HEK293 (cell line): ENCODE data around the gene TAAR5.
A peak's percentile ranks its signal among the peaks of the same experiment; 100 is the strongest.
"Not testable (repeated sequence)": the region's sequence is repeated elsewhere in the genome, so short reads cannot be mapped to it uniquely, and the experiment has no call there.

Experiments
- CTCF ChIA-PET: fragments of 350-600 bp; formaldehyde crosslinking; extraction: SDS; loops from one replicate; lab custom pipeline; 2021; ENCODE audit warnings: antibody characterized with exemption; lab: Yijun Ruan, JAX
- POLR2A ChIA-PET: fragments of 300-600 bp; formaldehyde crosslinking; extraction: SDS; loops from one replicate; lab custom pipeline; 2020; ENCODE audit warnings: antibody characterized with exemption, inconsistent platforms; lab: Yijun Ruan, JAX
- H3K27ac ChIP-seq: fragments of 200-500 bp; sonication (Bioruptor generic); 2 replicates; pipeline ENCODE4 v1.5.1; 2014; ENCODE audit warnings: low read depth, low read length, control low read depth, inconsistent platforms; ENCODE audit errors: extremely low read depth
- H3K36me3 ChIP-seq, 2 experiments: fragments of 200-500 bp in 1 of 2; sonication (Bioruptor generic) in 1 of 2; 1 replicate in 1 of 2; 2 replicates in 1 of 2; pipeline ENCODE4 v1.5.1; 2014 to 2017; ENCODE audit warnings: inconsistent platforms in 2 of 2, low read length in 2 of 2; ENCODE audit not compliant: control insufficient read depth in 2 of 2, insufficient read depth in 1 of 2
- H3K4me1 ChIP-seq: fragments of 200-500 bp; sonication (Bioruptor generic); 2 replicates; pipeline ENCODE4 v1.5.1; 2014; ENCODE audit warnings: mild to moderate bottlenecking, low read length, inconsistent platforms; ENCODE audit not compliant: control insufficient read depth, insufficient read depth
- H3K4me3 ChIP-seq: 2 replicates; pipeline ENCODE4 v1.5.1; 2011; ENCODE audit warnings: low read depth, mild to moderate bottlenecking, control low read depth, low read length, moderate library complexity
- H3K9me3 ChIP-seq: fragments of 200-500 bp; sonication (Bioruptor generic); 2 replicates; pipeline ENCODE4 v1.5.1; 2014; ENCODE audit warnings: low read depth, low read length, inconsistent platforms; ENCODE audit not compliant: control insufficient read depth, insufficient read depth
- EGR2 ChIP-seq: fragments of 450-650 bp; formaldehyde crosslinking; IDR thresholded peaks from 2 replicates; pipeline ENCODE4 v1.5.1; 2016; ENCODE audit warnings: low read depth, missing biosample characterization, missing genetic modification characterization
- GFI1B ChIP-seq: fragments of 450-650 bp; formaldehyde crosslinking; IDR thresholded peaks from 2 replicates; pipeline ENCODE4 v1.5.1; 2016; ENCODE audit warnings: missing biosample characterization, missing genetic modification characterization
- SETDB1 ChIP-seq: IDR thresholded peaks from one replicate; pipeline ENCODE4 v1.6.1; 2017; ENCODE audit warnings: mild to moderate bottlenecking, low read length, moderate library complexity, mixed read lengths; ENCODE audit not compliant: insufficient read length
- ZFHX2 ChIP-seq: fragments of 450-650 bp; formaldehyde crosslinking; conservative IDR thresholded peaks from 2 replicates; pipeline ENCODE4 v1.5.1; 2016; ENCODE audit warnings: missing biosample characterization, missing genetic modification characterization
- ZNF335 ChIP-seq: fragments of 450-650 bp; formaldehyde crosslinking; conservative IDR thresholded peaks from 2 replicates; pipeline ENCODE4 v1.5.1; 2016; ENCODE audit warnings: missing biosample characterization, missing genetic modification characterization
- ZNF529 ChIP-seq: fragments of 450-650 bp; formaldehyde crosslinking; IDR thresholded peaks from 2 replicates; pipeline ENCODE4 v1.5.1; 2017; ENCODE audit warnings: missing genetic modification characterization, missing biosample characterization; ENCODE audit not compliant: insufficient replicate concordance
- ZNF792 ChIP-seq: fragments of 450-650 bp; formaldehyde crosslinking; IDR thresholded peaks from 2 replicates; pipeline ENCODE4 v1.5.1; 2016; ENCODE audit warnings: missing biosample characterization, missing genetic modification characterization
- TF ChIP-seq, protein P1 (sequence below): fragments of 450-650 bp; formaldehyde crosslinking; IDR thresholded peaks from 2 replicates; pipeline ENCODE4 v1.5.1; 2016; ENCODE audit warnings: missing biosample characterization, missing genetic modification characterization
- TF ChIP-seq, protein P2 (sequence below): fragments of 450-650 bp; formaldehyde crosslinking; IDR thresholded peaks from 2 replicates; pipeline ENCODE4 v1.5.1; 2016; ENCODE audit warnings: missing biosample characterization, missing genetic modification characterization
- TF ChIP-seq, protein P3 (sequence below): fragments of 450-650 bp; formaldehyde crosslinking; IDR thresholded peaks from 2 replicates; pipeline ENCODE4 v1.5.1; 2016; ENCODE audit warnings: missing biosample characterization, missing genetic modification characterization

TAAR5 gene, protein sequence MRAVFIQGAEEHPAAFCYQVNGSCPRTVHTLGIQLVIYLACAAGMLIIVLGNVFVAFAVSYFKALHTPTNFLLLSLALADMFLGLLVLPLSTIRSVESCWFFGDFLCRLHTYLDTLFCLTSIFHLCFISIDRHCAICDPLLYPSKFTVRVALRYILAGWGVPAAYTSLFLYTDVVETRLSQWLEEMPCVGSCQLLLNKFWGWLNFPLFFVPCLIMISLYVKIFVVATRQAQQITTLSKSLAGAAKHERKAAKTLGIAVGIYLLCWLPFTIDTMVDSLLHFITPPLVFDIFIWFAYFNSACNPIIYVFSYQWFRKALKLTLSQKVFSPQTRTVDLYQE

DNA sequence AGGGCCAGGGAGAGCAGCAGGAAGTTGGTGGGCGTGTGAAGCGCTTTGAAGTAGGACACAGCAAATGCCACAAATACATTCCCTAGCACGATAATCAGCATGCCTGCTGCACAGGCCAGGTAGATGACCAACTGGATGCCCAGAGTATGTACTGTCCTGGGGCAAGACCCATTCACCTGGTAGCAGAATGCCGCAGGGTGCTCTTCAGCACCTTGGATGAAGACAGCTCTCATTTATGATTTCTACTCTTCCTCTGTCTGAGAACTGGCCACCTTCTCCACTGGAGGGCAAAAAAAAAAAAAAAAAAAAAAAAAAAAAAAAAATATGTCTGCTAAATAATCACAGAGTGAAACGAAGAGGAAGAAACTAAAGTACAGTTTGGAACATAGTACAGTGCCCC is at the start of gene TAAR5:
TSS of gene TAAR5 (minus strand) at position 288 of the 400 bp plus-strand sequence. CDS start at position 233, 55 bp downstream.
- Histone ChIP-seq H3K4me1 (no peaks in the 10 kb centered on the region), H3K4me3 (no peak within 1 kb of the TSS)
- ChIA-PET POLR2A (no interaction called here), CTCF (interaction anchor here (0.6 to 1.3 kb wide), 3 partner anchors 9 to 310 kb away, joined by 3 to 4 read pairs (median 3); no protein-coding TSS in a partner anchor)
- TF ChIP-seq, protein P1, sequence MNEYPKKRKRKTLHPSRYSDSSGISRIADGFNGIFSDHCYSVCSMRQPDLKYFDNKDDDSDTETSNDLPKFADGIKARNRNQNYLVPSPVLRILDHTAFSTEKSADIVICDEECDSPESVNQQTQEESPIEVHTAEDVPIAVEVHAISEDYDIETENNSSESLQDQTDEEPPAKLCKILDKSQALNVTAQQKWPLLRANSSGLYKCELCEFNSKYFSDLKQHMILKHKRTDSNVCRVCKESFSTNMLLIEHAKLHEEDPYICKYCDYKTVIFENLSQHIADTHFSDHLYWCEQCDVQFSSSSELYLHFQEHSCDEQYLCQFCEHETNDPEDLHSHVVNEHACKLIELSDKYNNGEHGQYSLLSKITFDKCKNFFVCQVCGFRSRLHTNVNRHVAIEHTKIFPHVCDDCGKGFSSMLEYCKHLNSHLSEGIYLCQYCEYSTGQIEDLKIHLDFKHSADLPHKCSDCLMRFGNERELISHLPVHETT, result no peak
- TF ChIP-seq, protein P2, sequence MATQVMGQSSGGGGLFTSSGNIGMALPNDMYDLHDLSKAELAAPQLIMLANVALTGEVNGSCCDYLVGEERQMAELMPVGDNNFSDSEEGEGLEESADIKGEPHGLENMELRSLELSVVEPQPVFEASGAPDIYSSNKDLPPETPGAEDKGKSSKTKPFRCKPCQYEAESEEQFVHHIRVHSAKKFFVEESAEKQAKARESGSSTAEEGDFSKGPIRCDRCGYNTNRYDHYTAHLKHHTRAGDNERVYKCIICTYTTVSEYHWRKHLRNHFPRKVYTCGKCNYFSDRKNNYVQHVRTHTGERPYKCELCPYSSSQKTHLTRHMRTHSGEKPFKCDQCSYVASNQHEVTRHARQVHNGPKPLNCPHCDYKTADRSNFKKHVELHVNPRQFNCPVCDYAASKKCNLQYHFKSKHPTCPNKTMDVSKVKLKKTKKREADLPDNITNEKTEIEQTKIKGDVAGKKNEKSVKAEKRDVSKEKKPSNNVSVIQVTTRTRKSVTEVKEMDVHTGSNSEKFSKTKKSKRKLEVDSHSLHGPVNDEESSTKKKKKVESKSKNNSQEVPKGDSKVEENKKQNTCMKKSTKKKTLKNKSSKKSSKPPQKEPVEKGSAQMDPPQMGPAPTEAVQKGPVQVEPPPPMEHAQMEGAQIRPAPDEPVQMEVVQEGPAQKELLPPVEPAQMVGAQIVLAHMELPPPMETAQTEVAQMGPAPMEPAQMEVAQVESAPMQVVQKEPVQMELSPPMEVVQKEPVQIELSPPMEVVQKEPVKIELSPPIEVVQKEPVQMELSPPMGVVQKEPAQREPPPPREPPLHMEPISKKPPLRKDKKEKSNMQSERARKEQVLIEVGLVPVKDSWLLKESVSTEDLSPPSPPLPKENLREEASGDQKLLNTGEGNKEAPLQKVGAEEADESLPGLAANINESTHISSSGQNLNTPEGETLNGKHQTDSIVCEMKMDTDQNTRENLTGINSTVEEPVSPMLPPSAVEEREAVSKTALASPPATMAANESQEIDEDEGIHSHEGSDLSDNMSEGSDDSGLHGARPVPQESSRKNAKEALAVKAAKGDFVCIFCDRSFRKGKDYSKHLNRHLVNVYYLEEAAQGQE (tag by site-specific recombination), result peak; percentile 73
- TF ChIP-seq, all 188 proteins: peak for 1
- H3K9me3 ChIP-seq, result no peaks in the 10 kb centered on the region
- H3K36me3 ChIP-seq, result no peaks in the 10 kb centered on the region
- no peak within 1 kb of the TSS for H3K27ac ChIP-seq

DNA sequence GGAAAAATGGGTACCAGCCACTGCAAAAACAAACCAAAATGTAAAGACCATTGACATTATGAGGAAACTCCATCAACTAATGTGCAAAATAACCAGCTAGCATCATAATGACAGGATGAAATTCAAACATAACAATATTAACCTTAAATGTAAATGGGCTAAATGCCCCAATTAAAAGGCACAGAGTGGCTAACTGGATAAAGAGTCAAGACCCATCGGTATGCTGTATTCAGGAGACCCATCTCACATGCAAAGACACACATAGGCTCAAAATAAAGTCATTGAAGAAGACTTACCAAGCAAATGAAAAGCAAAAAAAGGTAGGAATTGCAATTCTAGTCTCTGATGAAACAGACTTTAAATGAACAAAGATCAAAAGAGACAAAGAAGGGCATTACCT is 47.6 kb upstream of the TAAR5 start:
- H3K9me3 ChIP-seq, H3K4me3 ChIP-seq, H3K27ac ChIP-seq, H3K36me3 ChIP-seq, H3K4me1 ChIP-seq, POLR2A ChIA-PET: not testable (repeated sequence)
- TF ChIP-seq SETDB1 (peak; percentile 70), ZNF529 (tag by site-specific recombination) (peak; percentile 76)
- CTCF ChIA-PET, result interaction anchor here (0.6 kb wide), 1 partner anchor 14 kb away, joined by 3 read pairs; no protein-coding TSS in a partner anchor

DNA sequence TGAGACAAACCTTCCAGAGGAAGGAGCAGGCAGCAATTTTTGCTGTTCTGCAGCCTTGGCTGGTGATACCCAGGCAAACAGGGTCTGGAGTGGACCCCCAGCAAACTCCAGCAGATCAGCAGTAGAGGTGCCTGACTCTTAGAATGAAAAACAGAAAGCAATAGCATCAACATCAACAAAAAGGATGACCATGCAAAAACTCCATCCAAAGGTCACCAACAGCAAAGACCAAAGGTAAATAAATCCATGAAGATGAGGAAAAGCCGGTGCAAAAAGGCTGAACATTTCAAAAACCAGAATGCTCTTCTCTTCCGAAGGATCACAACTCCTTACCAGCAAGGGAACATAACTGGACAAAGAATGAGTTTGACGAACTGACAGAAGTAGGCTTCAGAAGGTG is 46.4 kb upstream of the TAAR5 start:
- not testable (repeated sequence) for H3K36me3 ChIP-seq, H3K9me3 ChIP-seq, H3K4me1 ChIP-seq, H3K4me3 ChIP-seq, H3K27ac ChIP-seq
- POLR2A ChIA-PET, result interaction anchor here (1.2 kb wide), 1 partner anchor 74 kb away, joined by 3 read pairs; no protein-coding TSS in a partner anchor
- CTCF ChIA-PET, result interaction anchor here (0.6 kb wide), 1 partner anchor 11 kb away, joined by 5 read pairs; no protein-coding TSS in a partner anchor

DNA sequence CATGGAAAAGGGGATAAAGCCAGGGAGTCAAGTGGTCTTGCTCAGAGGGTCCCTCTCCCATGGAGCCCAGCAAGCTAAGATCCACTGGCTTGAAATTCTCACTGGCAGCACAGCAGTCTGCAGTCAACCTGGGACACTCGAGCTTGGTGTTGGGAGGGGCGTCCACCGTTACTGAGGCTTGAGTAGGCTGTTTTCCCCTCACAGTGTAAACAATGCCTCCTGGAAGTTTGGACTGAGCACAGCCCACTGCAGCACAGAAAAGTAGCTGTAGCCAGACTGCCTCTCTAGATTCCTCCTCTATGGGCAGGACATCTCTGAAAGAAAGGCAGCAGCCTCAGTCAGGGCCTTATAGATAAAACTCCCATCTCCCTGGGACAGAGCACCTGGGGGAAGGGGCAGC is 45.7 kb upstream of the TAAR5 start:
- H3K27ac ChIP-seq, H3K4me3 ChIP-seq, H3K36me3 ChIP-seq, H3K9me3 ChIP-seq, H3K4me1 ChIP-seq: not testable (repeated sequence)
- ChIA-PET POLR2A (interaction anchor here (1.2 kb wide), 1 partner anchor 74 kb away, joined by 3 read pairs; no protein-coding TSS in a partner anchor), CTCF (interaction anchor here (0.6 to 1.2 kb wide), 3 partner anchors 12 to 166 kb away, joined by 3 to 5 read pairs (median 3); no protein-coding TSS in a partner anchor)

DNA sequence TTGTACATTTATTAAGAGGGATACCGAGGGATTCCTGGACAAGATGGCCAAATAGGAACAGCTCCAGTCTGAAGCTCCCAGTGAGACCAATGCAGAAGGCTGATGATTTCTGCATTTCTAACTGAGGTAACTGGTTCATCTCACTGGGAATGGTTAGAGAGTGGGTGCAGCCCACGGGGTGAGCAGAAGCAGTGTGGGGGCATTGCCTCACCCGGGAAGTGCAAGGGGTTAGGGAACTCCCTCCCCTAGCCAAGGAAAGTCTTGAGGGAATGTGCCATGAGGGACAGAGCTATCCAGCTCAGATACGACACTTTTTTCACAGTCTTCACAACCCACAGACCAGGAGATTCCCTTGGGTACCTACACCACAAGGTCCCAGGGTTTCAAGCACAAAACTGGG is 45.3 kb upstream of the TAAR5 start:
- CTCF ChIA-PET, result interaction anchor here (0.6 to 1.2 kb wide), 2 partner anchors 105 to 165 kb away, joined by 3 read pairs; no protein-coding TSS in a partner anchor
- no peaks in the 10 kb centered on the region for H3K36me3 ChIP-seq

More for the DNA sequence above, 45.3 kb upstream of the TAAR5 start:
- TF ChIP-seq EGR2 (tag by site-specific recombination) (peak; percentile 36; the same call in 1 of the 2 replicates), GFI1B (tag by site-specific recombination) (no peak), ZNF792 (tag by site-specific recombination) (no peak), ZFHX2 (tag by site-specific recombination) (peak; percentile 23; the same call in 1 of the 2 replicates), ZNF335 (tag by site-specific recombination) (no peak)
- TF ChIP-seq, protein P3, sequence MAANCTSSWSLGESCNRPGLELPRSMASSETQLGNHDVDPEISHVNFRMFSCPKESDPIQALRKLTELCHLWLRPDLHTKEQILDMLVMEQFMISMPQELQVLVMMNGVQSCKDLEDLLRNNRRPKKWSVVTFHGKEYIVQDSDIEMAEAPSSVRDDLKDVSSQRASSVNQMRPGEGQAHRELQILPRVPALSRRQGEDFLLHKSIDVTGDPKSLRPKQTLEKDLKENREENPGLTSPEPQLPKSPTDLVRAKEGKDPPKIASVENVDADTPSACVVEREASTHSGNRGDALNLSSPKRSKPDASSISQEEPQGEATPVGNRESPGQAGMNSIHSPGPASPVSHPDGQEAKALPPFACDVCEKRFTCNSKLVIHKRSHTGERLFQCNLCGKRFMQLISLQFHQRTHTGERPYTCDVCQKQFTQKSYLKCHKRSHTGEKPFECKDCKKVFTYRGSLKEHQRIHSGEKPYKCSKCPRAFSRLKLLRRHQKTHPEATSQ (tag by site-specific recombination), result no peak
- TF ChIP-seq, all 188 proteins: peak for 2
- H3K27ac ChIP-seq, result no peak overlapping the region
- H3K9me3 ChIP-seq, result no peaks in the 10 kb centered on the region
- no peaks in the 10 kb centered on the region for H3K4me1 ChIP-seq
- POLR2A ChIA-PET, result interaction anchor here (1.2 kb wide), 1 partner anchor 73 kb away, joined by 3 read pairs; no protein-coding TSS in a partner anchor
- no peak overlapping the region for H3K4me3 ChIP-seq
